Measurements from ENCODE around the gene CCDC15.
"Not testable (repeated sequence)": the region's sequence is repeated elsewhere in the genome, so short reads cannot be mapped to it uniquely, and the experiment has no call there.

The CCDC15 gene

DNA sequence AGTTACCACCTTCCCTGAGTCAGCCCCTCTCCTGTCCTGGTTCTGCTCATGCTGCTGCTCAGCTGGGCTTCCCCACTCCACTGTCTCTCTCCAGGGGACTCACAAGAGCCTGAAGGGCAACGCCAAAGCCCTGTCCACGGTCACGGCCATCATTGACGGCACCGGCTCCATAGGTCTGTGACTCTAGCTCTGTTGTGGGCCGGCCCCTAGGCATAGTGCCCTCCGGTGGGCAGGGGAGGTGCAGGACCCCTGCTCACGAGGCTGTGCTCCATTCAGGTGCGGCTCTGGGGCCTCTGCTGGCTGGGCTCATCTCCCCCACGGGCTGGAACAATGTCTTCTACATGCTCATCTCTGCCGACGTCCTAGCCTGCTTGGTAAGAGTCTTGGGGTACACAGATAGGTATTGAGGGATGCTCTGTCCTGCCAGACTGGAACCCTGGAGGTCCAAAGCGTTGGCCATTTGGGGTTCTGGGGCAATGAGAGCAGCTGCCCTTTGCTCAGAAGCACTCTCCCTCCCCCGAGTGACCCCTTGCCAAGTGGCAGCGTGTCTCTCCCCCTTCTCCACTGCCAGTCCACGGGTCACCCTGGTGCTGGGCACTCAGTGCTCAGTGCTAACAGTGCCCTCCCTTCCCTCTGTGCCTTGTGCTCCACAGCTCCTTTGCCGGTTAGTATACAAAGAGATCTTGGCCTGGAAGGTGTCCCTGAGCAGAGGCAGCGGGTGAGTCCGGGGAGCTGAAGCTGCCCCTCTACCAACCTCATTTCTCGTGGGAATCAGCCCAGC is 131.5 kb downstream of the CCDC15 start:
- no peak for DNase-seq

DNA sequence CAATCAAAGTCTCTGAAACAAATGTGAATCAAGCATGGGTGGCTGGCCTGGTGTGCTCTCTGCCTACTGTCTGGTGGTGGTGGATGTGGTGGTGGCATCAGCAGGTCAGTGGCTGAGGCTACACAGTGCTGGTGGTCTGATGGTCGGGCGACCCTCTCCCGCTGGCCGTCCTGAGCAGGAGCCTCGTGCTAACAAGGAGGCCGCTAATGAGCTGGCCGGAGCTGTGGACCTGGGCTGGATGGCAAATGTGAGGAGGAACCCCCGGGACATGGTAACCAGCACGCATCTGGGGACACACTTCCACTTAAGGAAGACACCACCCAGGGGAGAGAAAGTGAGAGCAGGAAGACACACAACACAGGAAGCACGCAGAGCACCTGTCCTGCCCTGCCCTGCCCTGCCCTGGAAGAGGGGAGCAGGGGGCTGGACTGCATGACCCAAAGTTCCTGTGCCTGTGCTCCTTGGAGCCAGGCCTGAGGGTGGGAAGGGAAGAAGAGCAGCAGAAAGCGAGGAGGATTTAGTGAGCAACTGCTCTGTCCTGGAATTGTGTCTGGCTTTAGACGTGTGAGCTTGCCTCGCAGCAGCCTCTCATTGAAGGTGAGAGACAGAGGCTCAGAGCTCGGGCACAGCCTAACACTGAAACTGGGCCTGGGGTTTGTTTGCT is 132.8 kb downstream of the CCDC15 start:
- no peak for DNase-seq

DNA sequence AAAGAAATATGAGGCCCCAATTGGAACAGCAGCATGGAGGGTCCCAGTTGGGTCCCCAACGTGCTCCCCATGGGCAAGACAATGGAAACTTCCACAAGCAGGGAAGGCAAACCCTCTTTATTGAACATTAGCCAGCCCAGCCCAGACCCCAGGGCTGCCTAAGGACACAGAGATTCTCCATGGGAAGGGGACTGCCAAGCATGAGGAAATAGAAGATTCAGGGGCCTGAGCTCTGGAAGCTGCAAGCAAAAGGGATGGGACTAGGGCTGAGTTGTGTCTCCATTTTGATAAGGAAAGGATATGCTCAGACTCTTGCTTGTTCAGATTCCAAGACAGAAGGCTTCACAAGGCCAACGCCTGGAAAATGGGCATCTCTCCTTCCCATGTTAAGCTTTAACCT is 134.1 kb downstream of the CCDC15 start:
- DNase-seq = no peak

- no peak for DNase-seq
Observed at GRCh38 chr11:125088576-125089455, 134.8 kb downstream of the CCDC15 start.

DNA sequence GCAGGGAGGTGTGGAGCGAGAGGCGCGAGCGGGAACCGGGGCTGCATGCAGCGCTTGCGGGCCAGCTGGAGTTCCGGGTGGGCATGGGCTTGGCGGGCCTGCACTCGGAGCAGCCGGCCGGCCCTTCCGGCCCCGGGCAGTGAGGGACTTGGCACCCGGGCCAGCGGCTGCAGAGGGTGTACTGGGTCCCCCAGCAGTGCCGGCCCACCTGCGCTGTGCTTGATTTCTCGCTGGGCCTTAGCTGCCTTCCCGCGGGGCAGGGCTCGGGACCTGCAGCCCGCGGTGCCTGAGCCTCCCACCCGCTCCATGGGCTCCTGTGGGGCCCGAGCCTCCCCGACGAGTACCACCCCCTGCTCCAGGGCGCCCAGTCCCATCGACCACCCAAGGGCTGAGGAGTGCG is 135.5 kb downstream of the CCDC15 start:
- DNase-seq = not testable (repeated sequence)

GRCh38 chr11:125090151-125090550 is 136.1 kb downstream of the CCDC15 start:
- DNase-seq = not testable (repeated sequence)

DNA sequence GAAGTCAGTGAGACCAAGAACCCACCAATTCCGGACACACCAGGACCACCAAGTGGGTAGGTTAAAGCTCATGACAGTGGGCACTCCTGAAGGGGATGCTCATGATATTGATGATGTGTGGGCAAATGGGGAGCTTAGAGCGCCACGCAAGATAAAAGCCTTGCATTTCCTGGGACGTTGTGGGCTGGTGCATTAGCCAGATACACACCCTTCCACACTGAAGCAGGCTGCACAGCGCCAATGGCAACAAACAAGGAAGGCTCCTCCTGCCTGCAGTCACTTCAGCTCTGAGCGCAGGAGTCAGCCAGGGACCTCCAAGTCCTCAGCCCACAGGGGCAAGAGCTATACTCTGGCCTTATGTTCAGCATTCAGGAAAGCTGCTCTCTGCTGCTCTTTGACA is 136.8 kb downstream of the CCDC15 start:
- DNase-seq = no peak
